GM10266 (cell line): ENCODE data around the gene NGRN.
A peak's percentile ranks its signal among the peaks of the same experiment; 100 is the strongest.

Experiments used
- DNase-seq: peaks from one replicate; pipeline ENCODE4 v3.0.0; 2012; ENCODE audit errors: extremely low spot score
- TF ChIP-seq, protein P1 (sequence below): IDR thresholded peaks from 2 replicates; pipeline ENCODE4 v1.5.1; 2012; ENCODE audit warnings: mild to moderate bottlenecking, low read depth; ENCODE audit not compliant: control insufficient read depth, insufficient read depth; ENCODE audit errors: missing control alignments

Gene NGRN

GRCh38 chr15:90239371-90239770 lies 26.1 kb upstream of the NGRN start:
- no peak for DNase-seq
- TF ChIP-seq, protein P1, sequence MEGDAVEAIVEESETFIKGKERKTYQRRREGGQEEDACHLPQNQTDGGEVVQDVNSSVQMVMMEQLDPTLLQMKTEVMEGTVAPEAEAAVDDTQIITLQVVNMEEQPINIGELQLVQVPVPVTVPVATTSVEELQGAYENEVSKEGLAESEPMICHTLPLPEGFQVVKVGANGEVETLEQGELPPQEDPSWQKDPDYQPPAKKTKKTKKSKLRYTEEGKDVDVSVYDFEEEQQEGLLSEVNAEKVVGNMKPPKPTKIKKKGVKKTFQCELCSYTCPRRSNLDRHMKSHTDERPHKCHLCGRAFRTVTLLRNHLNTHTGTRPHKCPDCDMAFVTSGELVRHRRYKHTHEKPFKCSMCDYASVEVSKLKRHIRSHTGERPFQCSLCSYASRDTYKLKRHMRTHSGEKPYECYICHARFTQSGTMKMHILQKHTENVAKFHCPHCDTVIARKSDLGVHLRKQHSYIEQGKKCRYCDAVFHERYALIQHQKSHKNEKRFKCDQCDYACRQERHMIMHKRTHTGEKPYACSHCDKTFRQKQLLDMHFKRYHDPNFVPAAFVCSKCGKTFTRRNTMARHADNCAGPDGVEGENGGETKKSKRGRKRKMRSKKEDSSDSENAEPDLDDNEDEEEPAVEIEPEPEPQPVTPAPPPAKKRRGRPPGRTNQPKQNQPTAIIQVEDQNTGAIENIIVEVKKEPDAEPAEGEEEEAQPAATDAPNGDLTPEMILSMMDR: no peak

DNA sequence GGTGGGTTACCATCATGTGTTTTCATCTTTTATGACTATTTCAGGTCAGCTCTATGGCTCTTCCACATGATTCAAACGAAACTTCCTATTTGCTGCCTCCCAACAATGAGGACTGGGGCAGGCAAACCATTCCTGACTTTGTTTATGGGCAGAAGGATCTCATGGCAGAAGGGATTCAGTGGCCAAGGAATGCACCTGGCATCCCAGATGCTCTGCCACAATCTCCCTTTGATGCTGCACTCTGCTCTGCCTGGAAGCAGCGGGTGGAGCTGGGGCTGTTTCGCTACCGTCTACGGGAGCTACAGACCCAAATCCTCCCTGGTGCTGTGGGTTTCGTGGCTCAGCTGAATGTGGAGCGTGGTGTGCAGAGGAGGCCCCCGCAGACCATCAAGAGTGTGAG lies 24.6 kb upstream of the NGRN start:
- TF ChIP-seq, protein P1: no peak
- DNase-seq: no peak

DNA sequence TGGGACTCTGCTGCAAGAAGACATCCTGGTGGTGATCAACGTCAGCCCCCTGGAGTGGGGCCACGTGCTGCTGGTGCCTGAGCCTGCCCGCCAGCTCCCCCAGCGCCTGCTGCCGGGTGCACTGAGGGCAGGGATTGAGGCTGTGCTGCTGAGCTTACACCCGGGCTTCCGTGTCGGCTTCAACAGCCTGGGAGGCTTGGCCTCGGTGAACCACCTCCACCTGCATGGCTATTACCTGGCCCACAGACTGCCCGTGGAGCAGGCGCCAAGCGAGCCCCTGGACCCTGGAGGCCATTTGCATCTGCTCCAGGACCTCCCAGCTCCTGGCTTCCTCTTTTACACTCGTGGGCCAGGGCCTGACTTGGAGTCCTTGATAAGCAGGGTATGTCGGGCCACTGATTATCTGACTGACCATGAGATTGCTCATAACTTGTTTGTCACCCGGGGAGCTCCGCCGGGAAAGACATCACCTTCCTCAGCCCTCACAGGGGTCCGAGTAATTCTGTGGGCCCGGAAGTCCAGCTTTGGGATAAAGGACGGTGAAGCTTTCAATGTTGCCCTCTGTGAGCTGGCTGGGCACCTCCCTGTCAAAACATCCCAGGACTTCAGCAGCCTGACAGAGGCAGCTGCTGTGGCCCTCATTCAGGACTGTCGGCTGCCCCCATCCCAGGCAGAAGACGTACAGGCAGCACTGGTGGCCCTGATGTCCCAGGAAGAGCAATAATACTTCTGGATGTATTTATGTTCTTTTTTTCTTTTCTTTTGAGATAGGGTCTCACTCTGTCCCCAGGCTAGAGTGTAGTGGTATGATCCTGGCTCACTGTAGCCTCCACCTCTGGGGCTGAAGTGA lies 23.9 kb upstream of the NGRN start:
- TF ChIP-seq, protein P1: no peak
- no peak for DNase-seq

- no peak for DNase-seq
- TF ChIP-seq, protein P1: no peak
Observed at GRCh38 chr15:90243943-90244639, 21.4 kb upstream of the NGRN start.

DNA sequence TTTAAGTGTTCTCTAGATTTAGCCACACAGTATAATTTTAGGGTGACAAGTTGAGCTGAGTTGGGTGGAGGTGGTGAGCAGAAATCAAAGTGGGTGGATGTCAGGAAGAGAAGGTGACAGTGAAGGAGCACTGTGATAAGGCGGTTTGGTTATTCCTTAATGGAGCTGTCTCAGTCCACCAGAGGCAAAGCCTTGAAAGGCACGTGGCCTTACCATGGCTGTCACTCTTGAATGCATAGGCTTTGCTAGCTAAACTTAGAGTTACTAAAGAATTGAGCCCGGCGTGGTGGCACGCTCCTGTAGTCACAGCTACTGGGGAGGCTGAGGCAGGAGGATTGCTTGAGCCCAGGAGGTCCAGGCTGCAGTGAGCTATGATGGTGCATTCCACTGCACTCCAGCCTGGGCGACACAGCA lies 16.7 kb upstream of the NGRN start:
- DNase-seq: no peak

GRCh38 chr15:90249203-90249863 lies 16.1 kb upstream of the NGRN start, which contains the start of gene TTLL13:
TTLL13 (plus strand) TSS chr15:90249556; CDS start chr15:90250631, 1,075 bp downstream.
- peak; percentile 68 for DNase-seq
- TF ChIP-seq, protein P1: no peak

More for the DNA sequence above, 16.7 kb upstream of the NGRN start:
- TF ChIP-seq, protein P1: no peak

DNA sequence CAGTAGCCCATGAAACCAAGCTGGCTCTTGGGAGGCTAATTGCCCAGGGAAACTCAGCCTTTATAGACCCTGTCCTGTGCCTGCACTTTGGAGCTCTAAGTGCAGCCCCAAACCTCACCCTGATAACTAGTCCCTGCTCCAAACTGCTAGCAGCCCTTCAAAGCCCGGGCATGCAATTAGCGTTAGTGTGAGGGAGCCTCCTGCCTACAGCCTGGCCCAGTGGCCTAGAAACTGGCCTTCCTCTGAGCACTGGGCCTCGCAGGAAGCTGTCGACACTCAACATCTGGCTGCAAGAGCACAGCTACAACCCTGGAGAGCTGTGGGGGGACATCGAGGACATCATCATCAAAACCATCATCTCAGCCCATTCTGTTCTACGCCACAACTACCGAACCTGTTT lies 7.7 kb upstream of the NGRN start:
- DNase-seq: no peak
- TF ChIP-seq, protein P1: no peak
